HCT116 (cell line): ENCODE data around the gene PLCB2. TPM values are rescaled to one million over a fixed set of nuclear protein-coding genes. Genes with fewer than 3 reads are reported as not detected.

ENCODE experiments used
- ATAC-seq: fragments of 200-7000 bp; cut with Tn5 transposase; 2 replicates; pipeline ENCODE4 v1.9.1; 2020; ENCODE audit warnings: mild to moderate bottlenecking, moderate library complexity
- BruUV-seq: library from RNA; stranded (reverse); fragments of 400-500 nt; replicated peaks from 2 replicates; lab custom pipeline; 2021; lab: Mats Ljungman, UMichigan
- CTCF ChIA-PET: fragments of 300-600 bp; sonication (Branson Sonifier 250); formaldehyde crosslinking; loops from one replicate; lab custom pipeline; 2021; ENCODE audit warnings: antibody characterized with exemption; lab: Charles Lee
- POLR2A ChIA-PET: fragments of 300-600, 350-600 bp; sonication (Branson Sonifier 250); formaldehyde crosslinking; loops from one replicate; lab custom pipeline; 2021; ENCODE audit warnings: antibody characterized with exemption; lab: Charles Lee
- RAD21 ChIA-PET, 2 experiments: fragments of 300-600 bp; sonication (Branson Sonifier 250); formaldehyde crosslinking; loops; one replicate each; lab custom pipeline; 2023; ENCODE audit warnings: low total read pairs in 2 of 2; ENCODE audit not compliant: uncharacterized antibody in 2 of 2, unreplicated experiment in 2 of 2, low non-redundant PET in 1 of 2; lab: Charles Lee
- DNase-seq: peaks from one replicate; pipeline ENCODE4 v3.0.0-alpha.2; 2010; ENCODE audit warnings: low read depth, low spot score
- H2AFZ ChIP-seq: fragments of 200-600 bp; shearing (Covaris generic), sonication (generic); 2 replicates; pipeline ENCODE4 v1.6.1; 2017; ENCODE audit warnings: low read depth, mixed run types, mixed read lengths, antibody characterized with exemption, low read length; ENCODE audit not compliant: poor library complexity, severe bottlenecking
- H3K27ac ChIP-seq: 2 replicates; pipeline ENCODE4 v1.5.1; 2012; ENCODE audit warnings: low read depth, low read length
- H3K27me3 ChIP-seq: fragments of 200-600 bp; sonication (generic); 2 replicates; pipeline ENCODE4 v1.6.1; 2016; ENCODE audit warnings: mixed run types, low read length, mixed read lengths; ENCODE audit not compliant: insufficient read depth
- H3K36me3 ChIP-seq, 2 experiments: fragments of 200-500 bp in 1 of 2; fragments of 200-600 bp in 1 of 2; sonication (Bioruptor generic) in 1 of 2; sonication (generic) in 1 of 2; 2 replicates each; pipeline versions ENCODE4 v1.5.1 to v1.6.1; 2014 to 2016; ENCODE audit warnings: low read length in 2 of 2, inconsistent platforms in 1 of 2, mixed read lengths in 1 of 2, mixed run types in 1 of 2; ENCODE audit not compliant: insufficient read depth in 2 of 2, control insufficient read depth in 1 of 2
- H3K4me1 ChIP-seq, 2 experiments: fragments of 200-600 bp in 1 of 2; sonication (generic) in 1 of 2; 2 replicates each; pipeline versions ENCODE4 v1.5.1 to v1.6.1; 2012 to 2017; ENCODE audit warnings: low read length in 2 of 2, inconsistent platforms in 1 of 2, mild to moderate bottlenecking in 1 of 2, mixed read lengths in 1 of 2, mixed run types in 1 of 2, moderate library complexity in 1 of 2; ENCODE audit not compliant: insufficient read depth in 2 of 2, control insufficient read depth in 1 of 2
- H3K4me2 ChIP-seq: fragments of 200-600 bp; sonication (generic); 2 replicates; pipeline ENCODE4 v1.6.1; 2017; ENCODE audit warnings: mixed run types, low read length, mixed read lengths
- H3K4me3 ChIP-seq, 2 experiments: fragments of 200-600 bp in 1 of 2; sonication (generic) in 1 of 2; replicated peaks in 1 of 2; 2 replicates each; pipeline ENCODE4 v1.5.1; 2011 to 2016; ENCODE audit warnings: low read length in 2 of 2, control low read depth in 1 of 2, low read depth in 1 of 2, mild to moderate bottlenecking in 1 of 2, mixed read lengths in 1 of 2, mixed run types in 1 of 2
- H3K79me2 ChIP-seq: fragments of 200-600 bp; sonication (generic); 2 replicates; pipeline ENCODE4 v1.6.1; 2017; ENCODE audit warnings: mild to moderate bottlenecking, mixed run types, low read length, moderate library complexity, mixed read lengths; ENCODE audit not compliant: insufficient read depth
- H3K9ac ChIP-seq: fragments of 200-600 bp; sonication (generic); 2 replicates; pipeline ENCODE4 v1.6.1; 2016; ENCODE audit warnings: low read length, mixed read lengths
- H3K9me2 ChIP-seq: fragments of 200-600 bp; sonication (generic), shearing (Covaris generic); 2 replicates; pipeline ENCODE4 v1.6.1; 2017; ENCODE audit warnings: mixed run types, mild to moderate bottlenecking, moderate library complexity; ENCODE audit not compliant: insufficient read depth
- H3K9me3 ChIP-seq, 2 experiments: fragments of 200-500 bp in 1 of 2; fragments of 200-600 bp in 1 of 2; sonication (Bioruptor generic) in 1 of 2; sonication (generic) in 1 of 2; 2 replicates each; pipeline ENCODE4 v1.6.1; 2014 to 2017; ENCODE audit warnings: low read length in 2 of 2, mixed read lengths in 2 of 2, inconsistent platforms in 1 of 2, low read depth in 1 of 2, mild to moderate bottlenecking in 1 of 2, mixed run types in 1 of 2, moderate library complexity in 1 of 2; ENCODE audit not compliant: control insufficient read depth in 1 of 2, insufficient read depth in 1 of 2
- H4K20me1 ChIP-seq: fragments of 200-600 bp; sonication (generic), shearing (Covaris generic); 2 replicates; pipeline ENCODE4 v1.6.1; 2017; ENCODE audit warnings: mixed run types, mild to moderate bottlenecking, moderate library complexity; ENCODE audit not compliant: insufficient read depth
- EGR1 ChIP-seq: IDR thresholded peaks from 2 replicates; pipeline ENCODE4 v1.6.1; 2012; ENCODE audit warnings: low read depth
- EZH2phosphoT487 ChIP-seq: fragments of 200-600 bp; IDR thresholded peaks from 2 replicates; pipeline ENCODE4 v1.6.1; 2018; ENCODE audit warnings: antibody characterized with exemption, borderline replicate concordance
- FOSL1 ChIP-seq: IDR thresholded peaks from 2 replicates; pipeline ENCODE4 v1.6.1; 2012; ENCODE audit warnings: low read depth
- POLR2A ChIP-seq: IDR thresholded peaks from 2 replicates; pipeline ENCODE4 v1.7.0; 2011; ENCODE audit warnings: borderline replicate concordance; ENCODE audit not compliant: insufficient read depth, insufficient read length; ENCODE audit errors: extremely low read depth
- RAD21 ChIP-seq: IDR thresholded peaks from 2 replicates; pipeline ENCODE4 v1.6.1; 2012; ENCODE audit warnings: low read depth, mild to moderate bottlenecking
- REST ChIP-seq: IDR thresholded peaks from 2 replicates; pipeline ENCODE4 v1.6.1; 2012; ENCODE audit warnings: low read depth
- SIN3A ChIP-seq: IDR thresholded peaks from 2 replicates; pipeline ENCODE4 v1.6.1; 2012; ENCODE audit warnings: low read depth
- YY1 ChIP-seq: IDR thresholded peaks from 2 replicates; pipeline ENCODE4 v1.6.1; 2011; ENCODE audit warnings: low read length, low read depth, moderate library complexity, mild to moderate bottlenecking; ENCODE audit not compliant: insufficient replicate concordance; ENCODE audit errors: extremely low read depth
- ZBTB33 ChIP-seq: IDR thresholded peaks from 2 replicates; pipeline ENCODE4 v1.6.1; 2011; ENCODE audit warnings: mild to moderate bottlenecking, low read length, moderate library complexity; ENCODE audit not compliant: insufficient replicate concordance; ENCODE audit errors: extremely low read depth
- intact Hi-C: fragments of 100-400 bp; cut with micrococcal nuclease; formaldehyde crosslinking; loops from 2 replicates; pipeline ENCODE4 v1.10.0; 2022
- total RNA-seq: library from RNA; stranded (reverse); gene quantifications from one replicate; pipeline ENCODE4 v1.2.1, GENCODE V29; 2021; ENCODE audit not compliant: unreplicated experiment

Gene PLCB2
- total RNA-seq, 1 experiment from 2014 or later = 2.8 TPM

- no peaks in the 10 kb centered on the region for H3K9me3 ChIP-seq
- no peak overlapping the region for H3K9ac ChIP-seq
- ATAC-seq = no peak
- H2AFZ ChIP-seq = no peak overlapping the region
- RAD21 ChIA-PET = no interaction called here
- DNase-seq = no peak
- no peaks in the 10 kb centered on the region for H4K20me1 ChIP-seq
- no peaks in the 10 kb centered on the region for H3K9me2 ChIP-seq
- H3K4me3 ChIP-seq = no peak overlapping the region
- POLR2A ChIA-PET = no interaction called here
- TF ChIP-seq YY1 (no peak), SIN3A (no peak), RAD21 (no peak), POLR2A (no peak), REST (no peak), EGR1 (no peak), EZH2phosphoT487 (no peak), ZBTB33 (no peak), FOSL1 (no peak)
- CTCF ChIA-PET = interaction anchor here (1.3 kb wide), 1 partner anchor 23 kb away, joined by 3 read pairs; no protein-coding TSS in a partner anchor
- H3K79me2 ChIP-seq = no peaks in the 10 kb centered on the region
- no peak overlapping the region for H3K4me2 ChIP-seq
- no peaks in the 10 kb centered on the region for H3K36me3 ChIP-seq
- no peaks in the 10 kb centered on the region for H3K27me3 ChIP-seq
- no peak overlapping the region for H3K27ac ChIP-seq
- H3K4me1 ChIP-seq = peaks cover 7 to 16% of the 10 kb centered on the region in 2 experiments; a peak in 3 of 4 replicates
- BruUV-seq = no TSS peak
- intact Hi-C loops = loop anchor here (10.0 kb wide), 1 partner anchor 633 kb away; no protein-coding TSS in a partner anchor
Observed at GRCh38 chr15:40317580-40317979, 9.8 kb upstream of the PLCB2 start.
